ENCODE measurements around the gene VARS1.

GRCh38 chr6:31776485-31776988, 19.0 kb downstream of the VARS1 start:
- TF ChIP-seq CTCF (IDR thresholded peaks at IDR 0.05) (no peak), JUN (IDR thresholded peaks at IDR 0.05) (no peak), POLR2A (IDR thresholded peaks at IDR 0.05; ENCODE audit: low read length) (no peak), MYC (IDR thresholded peaks at IDR 0.05; ENCODE audit: borderline replicate concordance, low read length) (no peak), RFX5 (IDR thresholded peaks at IDR 0.05) (no peak), PHF8 (IDR thresholded peaks at IDR 0.05; ENCODE audit: borderline replicate concordance, low read depth) (no peak), EHMT2 (IDR thresholded peaks at IDR 0.05; ENCODE audit: low read depth) (no peak)

Measured in A549 (cell line).